Measurements from ENCODE around the gene SNAPC5.
"Not testable (repeated sequence)": the region's sequence is repeated elsewhere in the genome, so short reads cannot be mapped to it uniquely, and the experiment has no call there.

Gene SNAPC5

GRCh38 chr15:66491846-66492245 lies 5.7 kb downstream of the SNAPC5 start:
- DNase-seq (ENCODE audit: low read depth), result no peak

GRCh38 chr15:66489179-66489791 lies 8.3 kb downstream of the SNAPC5 start:
- DNase-seq (ENCODE audit: low read depth), result no peak

GRCh38 chr15:66488525-66488924 lies 9.0 kb downstream of the SNAPC5 start:
- no peak for DNase-seq (ENCODE audit: low read depth)

- DNase-seq (ENCODE audit: low read depth), result no peak
Observed at GRCh38 chr15:66486887-66487286, 10.7 kb downstream of the SNAPC5 start.

GRCh38 chr15:66484539-66485112 lies 12.9 kb downstream of the SNAPC5 start:
- DNase-seq (ENCODE audit: low read depth), result no peak

- DNase-seq (ENCODE audit: low read depth), result no peak
Observed at GRCh38 chr15:66483131-66483566, 14.4 kb downstream of the SNAPC5 start.

GRCh38 chr15:66482539-66482938 lies 15.0 kb downstream of the SNAPC5 start:
- no peak for DNase-seq (ENCODE audit: low read depth)

- no peak for DNase-seq (ENCODE audit: low read depth)
Observed at GRCh38 chr15:66481107-66481856, 16.3 kb downstream of the SNAPC5 start.

- no peak for DNase-seq (ENCODE audit: low read depth)
Observed at GRCh38 chr15:66480267-66480666, 17.3 kb downstream of the SNAPC5 start.

- no peak for DNase-seq (ENCODE audit: low read depth)
Observed at GRCh38 chr15:66477011-66477410, 20.6 kb downstream of the SNAPC5 start.

GRCh38 chr15:66476535-66476934 lies 21.0 kb downstream of the SNAPC5 start:
- no peak for DNase-seq (ENCODE audit: low read depth)

GRCh38 chr15:66474963-66475362 lies 22.6 kb downstream of the SNAPC5 start:
- no peak for DNase-seq (ENCODE audit: low read depth)

GRCh38 chr15:66474135-66474534 lies 23.4 kb downstream of the SNAPC5 start:
- no peak for DNase-seq (ENCODE audit: low read depth)

- no peak for DNase-seq (ENCODE audit: low read depth)
Observed at GRCh38 chr15:66472176-66472999, 25.2 kb downstream of the SNAPC5 start.

GRCh38 chr15:66470825-66471224 lies 26.7 kb downstream of the SNAPC5 start:
- not testable (repeated sequence) for DNase-seq (ENCODE audit: low read depth)

GRCh38 chr15:66467162-66468040 lies 30.2 kb downstream of the SNAPC5 start:
- not testable (repeated sequence) for DNase-seq (ENCODE audit: low read depth)

- not testable (repeated sequence) for DNase-seq (ENCODE audit: low read depth)
Observed at GRCh38 chr15:66465294-66465693, 32.3 kb downstream of the SNAPC5 start.

- no peak for DNase-seq (ENCODE audit: low read depth)
Observed at GRCh38 chr15:66462627-66463026, 34.9 kb downstream of the SNAPC5 start.

- DNase-seq (ENCODE audit: low read depth), result no peak
Observed at GRCh38 chr15:66461917-66462316, 35.6 kb downstream of the SNAPC5 start.

GRCh38 chr15:66461294-66461693 lies 36.3 kb downstream of the SNAPC5 start:
- not testable (repeated sequence) for DNase-seq (ENCODE audit: low read depth)
